Amniotic stem cell (primary cell): ENCODE measurements around the gene SS18L1.
A peak's percentile ranks its signal among the peaks of the same experiment; 100 is the strongest.

Experiments
- DNase-seq: peaks from one replicate; lab custom pipeline; 2025; lab: John Stamatoyannopoulos, UW

The SS18L1 gene

GRCh38 chr20:62174021-62174804 lies 30.6 kb downstream of the SS18L1 start:
- no peak for DNase-seq

GRCh38 chr20:62174870-62175624 lies 31.5 kb downstream of the SS18L1 start:
- DNase-seq, result no peak

DNA sequence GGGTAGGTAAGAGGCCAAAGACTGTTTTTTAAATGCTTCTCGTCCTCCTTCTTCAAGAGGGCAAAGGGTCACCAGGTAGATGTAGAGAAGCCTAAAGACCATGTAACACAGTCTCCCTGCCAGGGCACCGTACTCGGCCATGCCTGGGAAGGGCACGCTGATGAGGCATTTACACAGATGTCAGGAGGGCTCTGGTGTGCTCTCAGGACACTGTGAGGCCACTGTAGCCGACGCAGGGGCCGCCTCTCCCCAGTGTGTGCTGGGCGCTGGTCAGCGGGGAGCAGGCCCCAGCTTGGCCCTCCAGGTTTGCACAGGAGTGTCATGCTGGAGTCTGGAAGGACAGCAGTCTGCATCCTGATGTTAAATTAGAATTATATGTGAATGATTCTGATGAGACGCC lies 32.1 kb downstream of the SS18L1 start:
- no peak for DNase-seq

DNA sequence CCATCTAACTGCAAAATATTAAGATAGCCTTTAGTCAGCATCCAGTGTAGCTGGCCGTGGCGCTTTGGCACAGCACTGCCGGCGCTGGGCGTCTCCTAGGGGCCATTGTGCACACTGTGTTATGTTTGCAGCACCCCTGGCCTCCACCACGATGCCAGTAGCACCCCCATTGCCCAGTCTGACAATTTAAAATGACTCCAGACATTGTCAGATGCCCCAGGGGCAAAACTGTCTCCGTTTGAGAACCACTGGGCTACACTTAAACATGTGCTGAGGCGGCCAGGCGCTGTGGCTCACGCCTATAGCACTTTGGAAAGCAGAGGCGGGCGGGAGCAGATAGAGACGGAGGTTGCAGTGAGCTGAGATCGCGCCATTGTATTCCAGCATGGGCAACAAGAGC lies 33.3 kb downstream of the SS18L1 start:
- DNase-seq, result no peak

DNA sequence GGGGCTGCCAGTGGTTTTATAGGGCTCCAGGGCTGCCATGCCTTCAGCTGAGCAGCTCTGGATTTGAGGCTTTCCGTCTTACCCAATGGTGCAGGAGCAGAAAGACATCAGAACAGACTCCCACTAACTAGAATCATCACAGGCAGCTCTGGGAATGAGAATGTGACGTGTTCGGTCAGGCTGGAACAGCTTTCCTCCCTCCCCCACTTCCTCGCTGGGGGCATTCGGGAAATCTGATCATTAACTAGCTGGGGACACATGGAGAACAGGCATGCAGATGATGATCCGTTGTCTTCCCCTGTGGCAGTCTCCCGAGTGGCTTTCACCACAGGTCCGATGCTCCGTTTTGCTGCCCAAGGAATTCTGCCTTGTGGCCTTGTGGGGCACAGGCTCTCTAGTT lies 33.7 kb downstream of the SS18L1 start:
- DNase-seq, result no peak

- no peak for DNase-seq
These were observed 35.0 kb downstream of the SS18L1 start for GRCh38 chr20:62178316-62179161.

DNA sequence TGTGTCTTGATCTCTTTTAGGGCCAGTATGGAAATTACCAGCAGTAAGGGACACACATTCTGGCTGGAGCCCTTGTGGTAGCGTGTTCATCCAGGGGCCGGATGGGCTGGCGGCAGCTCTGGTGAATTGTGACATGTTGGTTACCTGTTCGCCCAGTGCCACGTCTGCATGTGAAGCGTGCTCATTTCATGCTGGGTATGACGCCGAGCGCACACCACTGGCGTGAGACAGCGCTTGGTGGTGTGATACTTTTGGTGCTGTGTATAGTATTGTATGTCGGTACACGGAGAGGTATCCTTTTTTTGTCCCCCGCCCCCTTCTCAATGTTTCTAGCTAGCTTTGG lies 35.6 kb downstream of the SS18L1 start:
- no peak for DNase-seq

GRCh38 chr20:62181808-62182207 lies 38.2 kb downstream of the SS18L1 start:
- DNase-seq, result no peak

DNA sequence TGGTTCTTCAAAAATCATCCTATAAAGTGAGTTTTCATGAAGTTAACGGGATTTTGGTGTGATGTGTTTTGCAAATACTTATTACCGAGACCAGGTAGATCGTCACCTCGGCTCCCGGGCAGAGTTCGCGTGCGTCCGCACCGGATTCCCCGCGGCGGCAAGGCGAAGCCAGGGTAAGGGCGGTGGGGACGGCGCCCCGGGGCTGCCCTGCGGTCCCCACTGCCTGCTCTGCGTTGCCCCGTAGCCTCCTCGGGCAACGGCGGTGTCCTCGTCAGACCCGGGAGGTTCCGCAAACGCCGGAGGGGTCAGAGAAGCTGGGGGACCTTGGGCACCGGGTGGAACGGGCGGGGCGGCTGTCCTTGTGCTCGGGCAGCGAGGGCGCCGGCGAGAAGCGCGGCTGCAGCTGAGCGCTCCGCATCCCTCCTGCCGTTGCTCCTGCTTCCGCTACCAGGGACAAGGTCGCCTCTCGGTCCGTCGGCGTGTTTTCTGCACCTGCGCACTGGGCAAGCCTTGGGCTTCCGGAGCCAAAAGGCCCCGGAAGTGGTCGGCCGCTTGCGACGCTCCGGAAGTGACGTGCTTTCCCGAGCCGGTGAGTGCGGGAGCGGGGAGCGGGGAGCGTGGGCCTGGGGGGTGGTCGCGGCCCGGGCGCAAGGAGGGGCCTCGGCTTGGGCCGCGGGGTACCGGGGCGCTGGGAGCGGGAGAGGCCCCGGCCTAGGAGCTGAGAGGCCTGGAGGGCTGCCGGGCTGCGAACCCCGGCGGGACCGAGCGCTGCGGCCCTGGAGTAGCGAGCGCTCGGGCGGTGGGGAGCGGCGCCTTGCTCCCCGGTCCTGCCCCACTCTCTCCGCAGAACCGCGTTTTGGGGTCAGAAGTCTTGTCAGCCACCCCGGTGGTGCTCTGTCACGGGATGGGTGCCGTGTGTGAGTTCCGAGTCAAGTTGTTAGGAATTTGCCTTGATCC lies 39.2 kb downstream of the SS18L1 start, which contains the start of gene MTG2:
Gene MTG2, plus strand, starts transcription at position 560 of the 957 bp plus-strand sequence. CDS start 10,393 bp downstream, outside the sequence.
- DNase-seq, result peak; percentile 94

- DNase-seq, result no peak
These were observed 40.0 kb downstream of the SS18L1 start for GRCh38 chr20:62183426-62184142.

- no peak for DNase-seq
These were observed 42.5 kb downstream of the SS18L1 start for GRCh38 chr20:62186096-62186426.

DNA sequence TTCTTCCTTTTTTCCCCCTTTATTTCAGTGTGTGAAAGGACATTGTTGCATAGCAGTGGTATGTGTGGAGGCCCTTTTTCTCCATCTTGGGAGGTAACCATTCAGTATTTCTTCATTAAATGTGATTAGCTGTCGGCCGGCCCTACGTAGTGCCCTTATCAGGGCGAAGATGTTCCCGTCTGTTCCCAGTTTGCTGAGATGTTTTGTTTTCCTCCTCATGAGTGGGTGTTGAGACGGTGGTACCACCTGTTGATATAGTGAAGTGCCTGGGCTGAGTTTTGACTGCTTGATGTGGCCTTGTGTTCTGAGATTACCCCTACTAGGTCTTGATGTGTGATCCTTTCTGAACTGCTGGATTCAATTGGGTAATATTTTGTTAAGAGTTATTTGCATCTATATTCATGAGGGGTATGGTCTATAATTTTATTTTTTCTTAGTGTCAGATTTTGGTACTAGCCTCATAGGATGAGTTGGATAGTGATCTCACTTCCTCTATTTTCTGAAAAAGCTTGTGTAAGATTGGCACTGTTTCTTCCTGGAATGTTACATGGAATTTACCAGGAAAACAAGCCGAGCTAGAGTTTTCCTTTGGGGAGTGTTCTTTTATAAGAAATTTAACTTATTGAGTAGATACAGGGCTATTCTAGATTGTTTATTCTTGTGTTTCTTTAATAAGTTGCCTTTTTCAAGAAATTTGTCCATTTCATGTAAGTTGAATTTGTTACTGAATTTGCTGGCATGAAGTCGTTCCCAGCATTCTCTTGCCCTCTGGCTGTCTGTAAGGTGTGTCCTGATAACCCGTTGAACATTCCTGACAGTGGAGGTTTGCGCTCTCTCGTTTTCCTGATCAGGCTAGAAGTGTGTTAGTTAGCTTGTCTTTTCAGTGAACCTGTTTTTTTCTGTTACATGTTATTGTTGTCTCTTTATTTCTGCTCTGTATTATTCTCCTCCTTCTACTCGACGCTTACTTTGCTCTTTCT lies 43.6 kb downstream of the SS18L1 start:
- no peak for DNase-seq

DNA sequence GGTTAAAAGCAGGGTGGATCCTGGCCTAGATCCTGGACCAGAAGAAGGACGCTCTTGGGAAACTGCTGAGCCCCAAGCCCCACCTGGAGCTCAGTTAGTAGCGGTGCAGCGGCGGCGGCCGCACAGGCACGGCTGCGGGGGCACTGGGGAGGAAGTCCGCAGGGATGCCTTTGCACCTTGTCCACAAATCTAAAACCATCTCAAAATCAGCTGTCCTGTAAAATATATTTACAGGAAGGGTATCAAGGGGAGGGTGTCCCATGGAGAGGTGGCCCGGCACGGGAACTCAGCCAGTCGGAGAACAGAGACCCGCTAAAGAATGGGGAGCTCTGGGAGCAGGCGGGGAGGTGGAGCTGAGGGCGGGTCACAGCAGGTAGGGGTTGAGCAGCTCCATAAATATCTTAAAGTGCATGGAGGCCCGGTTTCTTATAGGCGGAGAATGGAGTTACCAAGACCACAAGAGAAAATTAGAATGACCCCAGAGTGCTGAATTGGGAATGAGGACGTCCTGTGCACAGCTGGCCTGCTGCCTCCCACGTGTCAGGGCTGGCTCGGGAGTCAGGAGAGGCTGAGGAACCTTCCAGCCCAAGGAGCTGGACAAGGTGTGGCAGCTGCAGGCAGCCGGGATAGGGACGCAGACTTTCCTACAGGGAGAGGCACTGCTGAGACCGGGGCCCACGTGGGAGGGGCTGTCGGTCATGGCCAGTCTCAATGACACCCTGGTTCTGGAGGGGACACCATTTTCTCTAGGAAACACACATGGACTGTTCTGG lies 47.3 kb downstream of the SS18L1 start:
- DNase-seq, result no peak

GRCh38 chr20:62191781-62192559 lies 48.4 kb downstream of the SS18L1 start:
- DNase-seq, result no peak

- DNase-seq, result no peak
These were observed 49.1 kb downstream of the SS18L1 start for GRCh38 chr20:62192635-62193034.

- DNase-seq, result no peak
These were observed 49.8 kb downstream of the SS18L1 start for GRCh38 chr20:62193079-62194025.

GRCh38 chr20:62195075-62195405 lies 51.5 kb downstream of the SS18L1 start:
- no peak for DNase-seq
